ENCODE data around the gene RTP1.

GRCh38 chr3:187238239-187238638, 41.0 kb downstream of the RTP1 start:
- no peak for TF ChIP-seq YY1 (IDR thresholded peaks at IDR 0.05; ENCODE audit: low read depth)
- TF ChIP-seq USF1 (IDR thresholded peaks at IDR 0.05): no peak
- no peak for TF ChIP-seq REST (IDR thresholded peaks at IDR 0.05; ENCODE audit: low read depth)
- no peak for TF ChIP-seq CEBPB (IDR thresholded peaks at IDR 0.05)
- no peak for TF ChIP-seq MAX (IDR thresholded peaks at IDR 0.05)
- TF ChIP-seq EP300 (IDR thresholded peaks at IDR 0.05; ENCODE audit: borderline replicate concordance): no peak
- no peak for TF ChIP-seq NFIC (IDR thresholded peaks at IDR 0.05)
- no peak for TF ChIP-seq EGR1 (IDR thresholded peaks at IDR 0.05)
- no peak for TF ChIP-seq RAD21 (IDR thresholded peaks at IDR 0.05; ENCODE audit: low read depth)
- no peak for TF ChIP-seq FOXM1 (IDR thresholded peaks at IDR 0.05; ENCODE audit: borderline replicate concordance, low read depth)
- TF ChIP-seq TAF1 (IDR thresholded peaks at IDR 0.05; ENCODE audit: low read depth): no peak
- no peak for TF ChIP-seq TEAD4 (IDR thresholded peaks at IDR 0.05)
- no peak for TF ChIP-seq ZBTB7A (IDR thresholded peaks at IDR 0.05; ENCODE audit: low read depth)
- no peak for TF ChIP-seq CREB1 (IDR thresholded peaks at IDR 0.05; ENCODE audit: low read depth)
